UCSD-AML1 (cell line): ENCODE results near the gene PTPN4.
A peak's percentile ranks its signal among the peaks of the same experiment; 100 is the strongest.

Source experiments
- DNase-seq: peaks from one replicate; lab custom pipeline; 2025; ENCODE audit not compliant: unreplicated experiment; lab: John Stamatoyannopoulos, UW

Gene PTPN4

DNA sequence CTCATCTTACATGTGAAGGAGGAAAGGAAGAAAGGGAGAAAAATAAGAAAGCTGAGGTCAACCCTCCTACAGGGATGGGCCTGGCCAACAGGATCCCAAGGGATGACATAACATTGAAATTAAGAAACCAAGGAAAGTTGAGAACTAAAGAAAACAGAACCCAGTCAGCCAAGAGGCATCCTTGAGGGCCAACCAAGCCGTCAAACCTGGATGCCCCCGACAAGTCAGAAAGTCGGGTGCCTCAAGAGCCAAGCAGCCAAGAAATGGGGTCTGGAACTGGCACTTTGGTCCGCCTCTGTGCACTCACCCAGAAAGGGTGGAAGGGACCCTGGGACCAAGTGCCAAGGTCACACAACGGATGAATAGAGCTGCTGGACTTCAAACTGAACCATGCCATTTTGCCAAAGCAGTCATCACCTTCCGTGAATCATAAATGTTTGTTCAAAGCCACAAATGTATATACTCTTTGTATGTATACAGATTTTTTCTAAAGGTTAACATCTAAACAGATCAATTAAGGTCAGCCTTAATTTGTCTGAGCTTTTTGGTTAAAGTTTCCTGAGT, 27.0 kb upstream of the PTPN4 start:
- no peak for DNase-seq

DNA sequence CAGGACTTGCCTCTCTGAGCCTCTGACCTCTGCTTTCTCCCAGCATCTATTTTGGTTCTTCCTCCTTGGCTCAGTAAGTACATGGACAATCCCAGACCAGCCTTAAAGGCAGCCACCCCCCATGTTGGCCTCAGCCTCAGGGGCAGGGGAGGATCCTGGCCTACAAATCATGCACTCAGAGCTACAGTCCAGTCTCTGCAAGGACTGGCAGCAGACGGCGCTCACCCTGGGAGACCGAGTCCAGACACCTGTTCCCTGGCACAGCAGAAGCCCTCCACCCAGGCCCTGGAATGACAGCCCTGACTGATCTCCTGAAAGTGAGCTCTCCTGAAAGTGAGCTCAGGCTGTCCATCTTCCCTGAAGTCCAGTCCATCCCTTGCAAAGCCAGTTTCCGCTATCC, 25.7 kb upstream of the PTPN4 start:
- DNase-seq = no peak

DNA sequence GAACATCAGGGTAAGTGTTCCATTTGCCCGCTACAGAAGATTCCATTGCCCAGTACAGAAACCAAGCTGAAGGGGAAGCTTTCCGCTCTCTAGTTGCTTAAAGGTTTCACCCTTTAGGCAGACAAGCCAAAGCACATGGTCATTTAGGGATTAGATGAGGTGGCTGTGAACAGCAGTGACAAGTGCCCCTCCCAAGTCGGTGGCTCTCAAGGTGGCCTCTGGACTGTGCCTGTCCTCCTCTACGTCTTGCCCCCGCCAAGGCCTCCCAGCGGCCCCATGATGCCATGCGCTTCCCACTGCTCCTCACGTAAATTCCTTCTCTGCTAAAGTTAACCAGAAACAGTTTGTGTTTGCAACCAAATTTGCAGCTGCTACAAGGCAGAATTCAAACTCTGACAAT, 24.2 kb upstream of the PTPN4 start:
- no peak for DNase-seq

DNA sequence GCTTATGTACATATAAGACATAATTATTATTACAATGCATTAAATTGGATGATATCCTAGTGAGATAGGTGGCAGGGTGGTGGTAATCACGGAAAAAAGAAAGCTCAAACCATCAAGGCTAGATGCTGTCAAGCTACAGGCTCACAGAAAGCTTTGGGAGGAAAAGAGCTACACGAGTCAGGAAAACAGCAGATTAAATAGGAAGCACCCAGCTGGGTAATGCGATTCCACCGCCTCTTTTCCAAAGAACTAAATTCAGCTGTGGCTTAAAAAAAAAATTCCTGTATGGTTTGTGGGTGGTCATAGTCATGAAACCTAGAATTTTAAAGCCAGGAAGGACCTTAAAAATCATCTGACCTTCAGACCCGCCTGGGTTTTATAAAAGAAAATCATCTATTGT, 23.7 kb upstream of the PTPN4 start:
- DNase-seq = no peak

DNA sequence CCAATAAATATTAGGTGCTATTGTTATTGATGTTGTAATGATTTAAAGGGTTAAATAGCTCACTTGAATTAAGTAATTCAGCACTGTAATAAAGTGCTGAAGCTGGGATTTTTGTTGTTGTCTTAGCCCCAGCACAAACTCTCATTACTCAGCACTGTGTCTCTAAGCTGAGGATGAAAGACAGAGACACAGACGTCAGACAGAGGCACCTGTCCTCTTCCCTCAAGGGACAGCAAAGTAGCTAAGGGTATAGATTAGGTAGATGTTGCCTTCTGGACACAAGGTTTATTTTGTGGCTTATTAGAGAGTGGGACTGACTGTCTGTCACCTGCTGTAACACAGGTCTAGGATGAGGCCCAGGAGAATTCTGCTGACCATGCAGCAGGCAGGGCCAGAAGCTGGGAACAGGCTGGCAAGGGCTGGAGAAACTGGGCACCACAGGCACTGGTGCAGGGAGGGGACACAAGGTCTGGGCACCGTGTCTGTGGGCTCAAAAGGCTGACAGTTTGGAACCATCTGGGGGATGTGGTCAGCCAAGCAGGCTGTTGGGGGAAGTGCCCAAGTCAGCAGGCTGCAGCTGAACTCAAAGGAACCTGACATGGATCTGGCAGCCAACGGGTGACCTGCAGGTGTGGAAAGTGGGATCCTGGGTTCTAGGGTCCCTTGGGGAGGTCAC, 20.0 kb upstream of the PTPN4 start:
- DNase-seq = peak; percentile 55

DNA sequence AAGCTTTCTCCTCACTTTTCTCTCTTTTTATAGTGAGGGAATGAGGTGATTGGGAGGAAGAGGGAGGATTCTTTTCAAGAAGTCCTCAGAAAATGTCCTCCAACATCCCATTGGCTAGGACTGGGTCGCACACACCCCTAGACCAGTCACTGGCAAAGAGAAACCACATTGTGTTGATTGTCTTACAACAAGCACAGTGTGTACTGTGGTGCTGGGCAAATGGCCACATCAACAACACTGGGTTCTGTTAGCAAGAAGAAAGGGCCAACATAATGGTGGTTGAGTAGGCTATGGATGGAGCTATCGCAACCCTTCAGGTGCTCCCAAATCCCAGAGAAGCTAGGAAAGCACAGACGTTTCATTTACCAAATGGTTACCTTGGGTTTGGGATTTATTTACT, 18.7 kb upstream of the PTPN4 start:
- DNase-seq = no peak

DNA sequence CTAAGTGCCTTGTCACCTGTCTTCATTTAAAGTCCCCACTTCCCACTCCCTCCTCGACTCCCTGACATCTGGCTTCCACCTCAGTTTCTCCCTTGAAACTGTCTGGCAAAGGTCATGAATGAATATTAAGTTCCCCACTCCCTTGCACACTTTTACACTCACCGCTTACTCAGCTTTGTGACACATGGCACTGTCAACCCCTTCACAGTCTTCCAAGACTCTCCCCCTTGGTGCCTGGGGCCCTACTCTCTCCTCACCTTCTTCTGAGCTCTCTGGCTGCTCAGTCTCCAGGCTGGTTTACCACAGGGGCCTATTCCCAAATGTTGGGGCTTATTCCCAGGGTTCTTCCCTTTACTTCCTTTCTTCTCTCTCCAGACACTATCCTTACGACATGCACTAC, 17.9 kb upstream of the PTPN4 start:
- no peak for DNase-seq

DNA sequence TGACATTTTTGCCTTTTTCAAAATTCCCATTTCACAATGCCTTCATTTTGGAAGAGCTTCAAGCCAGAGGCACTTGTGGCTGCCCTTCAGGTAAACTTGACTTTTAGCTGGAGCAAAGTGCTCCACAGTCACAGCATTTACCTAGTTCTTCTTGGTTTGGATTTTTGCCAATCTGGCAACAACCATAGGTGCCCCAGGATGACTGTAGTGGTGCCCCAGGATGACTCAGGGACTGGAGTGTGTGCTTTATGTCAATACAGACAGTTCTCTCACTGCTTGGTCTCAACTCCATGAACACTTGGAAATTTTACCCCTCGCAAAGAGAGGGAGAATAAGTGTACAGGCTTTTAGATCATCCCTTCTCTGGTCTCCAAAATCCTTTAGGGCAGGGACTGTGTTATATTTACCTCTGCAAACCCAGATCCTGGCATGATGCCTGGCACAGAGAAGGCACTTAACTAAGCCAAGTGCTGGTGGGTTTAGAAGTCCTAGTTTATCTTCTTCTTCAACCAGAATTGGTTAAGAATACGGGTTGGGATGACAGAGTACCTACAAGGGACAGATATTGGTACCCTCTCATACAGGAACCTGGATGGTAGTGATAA, 15.3 kb upstream of the PTPN4 start:
- DNase-seq = no peak

DNA sequence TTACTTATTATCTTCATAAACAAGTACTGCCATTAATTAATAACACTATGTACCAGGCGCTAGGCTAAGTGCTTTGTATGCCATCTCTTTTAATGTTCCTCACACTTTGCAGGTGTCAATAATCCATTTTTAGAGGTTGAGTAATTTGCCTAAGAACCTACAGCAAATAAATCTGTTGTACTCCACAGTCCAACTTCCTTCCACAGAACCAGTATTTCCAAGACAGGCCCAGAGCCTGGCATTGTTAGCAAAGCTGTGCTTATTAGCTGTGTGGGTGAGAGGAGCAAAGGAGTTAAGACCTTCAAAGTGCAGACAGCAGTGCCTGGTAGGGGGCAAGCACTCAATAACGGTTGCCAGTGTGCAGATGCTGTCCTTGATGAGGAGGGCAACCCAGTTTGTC, 14.2 kb upstream of the PTPN4 start:
- no peak for DNase-seq

DNA sequence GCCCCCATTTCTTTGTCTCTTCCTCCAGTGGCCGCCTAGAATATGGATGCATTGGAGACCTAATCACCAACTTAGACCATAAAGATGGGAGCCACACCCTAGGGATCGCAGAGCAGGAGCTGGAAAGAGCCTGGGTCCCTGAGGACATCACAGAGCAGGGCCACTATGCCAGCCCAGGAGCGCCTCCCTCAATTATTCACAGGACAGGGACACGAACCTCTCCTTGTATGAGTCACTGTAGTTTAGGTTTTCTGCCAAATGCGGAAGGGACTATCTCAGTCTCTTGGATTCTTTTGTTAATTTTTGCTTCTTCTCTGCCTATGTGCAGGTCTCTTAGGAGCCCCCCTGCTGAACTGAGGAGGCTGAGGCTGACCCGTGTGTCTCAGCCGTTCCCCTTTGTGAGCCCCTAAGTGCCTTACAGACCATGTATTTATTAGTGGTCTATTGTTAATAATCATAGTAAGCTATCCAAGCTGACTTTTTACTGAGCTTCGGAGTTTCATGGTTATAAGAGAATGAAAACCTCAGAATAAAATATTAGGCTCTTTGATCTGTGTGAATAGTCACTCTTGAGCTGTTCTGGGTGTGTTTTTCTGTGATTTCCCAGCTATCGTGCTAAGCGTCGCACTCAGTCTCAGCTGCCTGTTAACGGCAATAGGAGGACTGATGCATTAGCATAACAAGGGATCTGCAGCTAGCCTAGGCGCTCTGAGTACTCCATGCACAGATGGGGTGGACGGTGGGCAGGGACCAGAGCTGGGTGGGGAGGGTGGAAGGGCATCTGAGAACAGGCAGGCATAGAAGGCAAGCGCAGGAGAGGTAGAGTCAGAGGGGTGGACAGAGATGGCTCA, 12.7 kb upstream of the PTPN4 start:
- no peak for DNase-seq

DNA sequence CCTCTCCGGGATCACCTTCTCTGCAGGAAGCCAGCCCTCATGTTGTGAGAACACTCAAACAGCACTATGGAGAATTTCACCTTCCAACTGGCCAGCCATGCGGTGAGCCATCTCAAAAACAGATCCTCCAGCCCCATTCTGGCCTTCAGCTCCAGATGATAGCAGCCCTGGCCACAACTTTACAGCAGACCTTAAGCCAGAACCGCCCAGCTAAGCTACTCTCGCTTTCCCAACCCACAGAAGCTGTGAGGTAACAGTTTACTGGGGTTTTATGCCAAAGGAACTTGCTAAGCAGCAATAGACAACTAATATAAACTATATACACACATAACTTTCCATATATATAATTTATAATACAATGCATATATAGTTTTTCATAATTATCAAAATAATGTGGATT, 11.6 kb upstream of the PTPN4 start:
- DNase-seq = no peak

DNA sequence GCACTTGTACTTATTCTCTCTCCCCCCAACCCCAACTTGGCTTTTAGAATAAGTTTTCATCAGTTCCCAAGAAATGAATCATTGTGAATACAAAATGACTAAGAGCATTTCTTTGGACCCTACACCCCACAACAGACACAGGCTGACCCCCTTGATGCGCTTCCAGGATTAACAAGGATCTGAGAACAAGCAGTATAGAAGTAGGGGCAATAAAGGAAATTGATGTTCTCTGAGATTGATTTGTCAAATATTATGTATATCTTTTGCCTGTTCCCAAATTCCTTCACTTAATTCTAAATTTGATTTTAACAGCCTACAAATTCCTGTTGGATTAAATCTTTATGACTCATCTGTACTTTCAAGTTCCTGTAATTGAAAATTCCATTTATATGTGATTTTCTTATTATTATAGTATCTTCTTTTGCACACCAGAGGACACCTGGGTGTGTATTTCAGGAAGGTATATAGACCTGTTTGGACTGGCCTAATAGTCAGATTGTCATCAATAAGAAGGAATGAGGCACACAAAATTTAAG, 10.2 kb upstream of the PTPN4 start:
- no peak for DNase-seq

DNA sequence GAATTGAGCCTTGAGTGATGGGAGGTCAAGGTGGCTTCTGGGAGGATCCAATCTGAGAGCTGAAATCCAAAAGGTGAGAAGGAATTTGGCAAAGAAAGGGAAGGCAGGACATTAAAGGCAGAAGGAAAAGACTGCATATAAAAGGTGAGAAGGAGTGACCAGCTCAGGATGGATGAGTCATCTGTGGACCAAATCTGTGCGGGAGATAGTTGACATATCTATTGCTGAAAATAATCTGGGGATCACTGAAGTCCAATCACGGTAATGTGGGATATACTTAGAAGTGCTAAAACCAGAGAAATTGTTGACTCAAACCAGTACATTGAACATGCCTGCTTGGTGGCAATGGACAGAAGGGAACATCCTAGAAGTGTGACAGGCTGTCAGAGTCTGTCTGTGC, 8.0 kb upstream of the PTPN4 start:
- no peak for DNase-seq

DNA sequence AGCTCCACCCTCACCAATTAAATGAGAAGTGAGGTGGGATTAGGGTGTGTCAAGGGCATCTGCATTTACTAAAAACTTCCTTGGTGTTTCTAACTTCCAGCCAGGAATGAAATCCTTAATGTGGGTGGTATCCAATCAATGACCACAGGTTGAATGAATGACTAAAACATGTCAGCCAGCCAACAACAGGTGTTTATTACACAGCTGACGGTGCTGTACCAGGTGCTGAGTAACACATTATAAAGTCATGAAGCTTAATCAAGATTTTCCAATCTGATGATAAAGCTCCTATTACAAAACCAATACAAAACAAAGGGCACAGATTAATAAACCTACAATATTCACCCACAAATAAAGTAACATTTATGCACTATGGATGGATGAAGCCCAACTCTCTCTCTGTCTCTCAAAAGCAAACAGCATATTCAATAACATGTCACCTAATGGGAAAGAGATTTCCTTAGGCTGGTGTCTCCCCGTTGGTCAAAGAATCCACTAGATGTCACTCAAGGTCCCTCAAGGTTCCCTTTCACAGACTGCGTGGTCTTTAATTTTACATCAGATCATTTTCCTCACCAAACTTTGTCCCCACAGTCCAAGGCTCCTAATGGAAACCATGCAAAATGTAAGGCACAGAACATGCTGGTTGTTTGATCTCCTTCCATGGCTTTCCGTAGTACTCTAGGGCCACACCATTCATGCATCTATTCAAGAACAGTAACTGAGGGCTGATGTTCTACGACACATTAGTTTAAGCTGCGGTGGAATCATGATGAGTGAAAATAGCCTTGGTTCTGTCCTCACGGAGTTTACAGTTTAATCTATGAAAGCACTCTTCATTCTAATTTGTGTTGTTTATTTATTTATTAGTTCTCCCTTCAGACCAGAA, 6.4 kb upstream of the PTPN4 start:
- DNase-seq = no peak

DNA sequence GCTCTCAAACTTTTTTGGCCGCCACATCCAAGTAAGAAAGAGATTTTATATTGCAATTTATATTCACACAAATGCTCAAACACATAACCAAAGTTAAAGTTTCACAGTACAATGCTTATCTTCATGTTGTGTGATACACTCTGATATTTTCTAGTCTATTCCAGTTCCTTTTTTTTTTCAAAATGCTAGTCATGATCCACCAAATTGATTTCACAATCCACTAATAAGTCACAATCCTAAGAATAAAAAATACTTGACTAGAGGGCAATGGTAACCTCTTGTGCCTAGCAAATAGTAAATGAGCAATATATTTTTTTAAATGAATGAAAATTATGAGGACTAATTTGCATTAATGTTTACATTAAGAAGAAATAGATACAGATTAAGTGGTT, 5.8 kb upstream of the PTPN4 start:
- DNase-seq = no peak

DNA sequence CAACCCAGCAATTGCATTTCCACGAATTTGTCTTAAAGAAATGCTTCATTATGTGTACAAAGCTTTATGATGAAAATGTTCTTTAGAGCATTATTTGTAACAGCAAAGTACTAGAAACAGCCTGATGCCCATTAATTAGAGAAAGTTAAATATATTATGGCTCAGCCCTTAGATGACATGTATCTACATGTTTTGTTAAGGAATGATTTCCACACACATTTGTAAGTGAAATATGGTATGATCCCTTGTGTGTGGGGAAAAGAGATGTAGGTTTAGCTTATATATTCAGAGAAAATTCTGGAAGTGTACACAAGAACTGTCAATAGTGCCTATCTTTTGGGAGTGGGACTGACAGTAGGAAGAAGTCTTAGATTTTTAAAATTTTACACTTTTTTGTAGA, 3.8 kb upstream of the PTPN4 start:
- DNase-seq = no peak

DNA sequence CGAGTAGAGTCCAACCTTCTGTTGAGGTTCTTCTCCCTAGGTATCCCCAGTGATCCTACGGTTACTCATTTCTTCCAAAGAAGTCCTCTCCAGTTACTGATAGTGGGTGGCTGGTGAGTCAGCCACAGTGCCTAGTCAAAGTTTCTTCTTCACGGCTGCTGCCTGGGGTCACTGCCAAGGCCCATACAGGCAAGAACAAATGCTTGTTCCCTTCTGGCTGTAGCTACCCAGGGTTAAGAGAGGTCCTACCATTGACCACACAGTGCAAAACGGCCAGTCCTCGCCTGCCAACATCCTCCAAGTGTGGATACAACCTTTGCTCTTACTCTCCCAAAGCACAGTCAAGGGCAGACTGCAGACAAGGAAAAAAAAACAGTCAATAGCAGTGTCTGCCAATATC, 2.9 kb upstream of the PTPN4 start:
- DNase-seq = no peak

DNA sequence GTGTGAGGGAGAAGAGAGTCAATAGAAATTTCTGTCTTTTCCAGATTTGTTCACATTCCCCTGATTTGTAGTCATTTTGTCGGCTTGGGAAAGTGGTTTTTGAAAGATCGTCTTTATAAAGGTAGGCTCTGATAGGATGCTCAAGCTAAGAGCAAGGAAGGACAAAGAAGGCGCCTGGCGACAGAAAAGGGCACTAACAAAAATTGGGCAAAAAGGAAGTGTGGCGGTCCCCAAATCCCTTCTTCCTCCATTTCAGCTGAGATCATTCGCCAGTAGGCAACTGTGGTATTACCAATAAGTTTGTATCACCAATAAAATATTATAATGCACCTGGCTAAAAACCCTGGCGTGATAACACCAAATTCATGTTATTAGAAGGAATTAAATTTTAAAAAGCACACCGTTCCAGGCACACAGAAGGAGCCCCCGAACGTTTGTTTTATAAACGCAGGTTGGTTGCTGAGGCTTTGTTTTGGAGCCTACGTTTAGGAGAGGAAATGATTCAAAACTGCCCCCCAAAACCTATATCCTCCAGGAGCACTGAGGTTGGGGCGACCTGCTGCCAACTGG, 756 bp upstream of the PTPN4 start:
- no peak for DNase-seq

DNA sequence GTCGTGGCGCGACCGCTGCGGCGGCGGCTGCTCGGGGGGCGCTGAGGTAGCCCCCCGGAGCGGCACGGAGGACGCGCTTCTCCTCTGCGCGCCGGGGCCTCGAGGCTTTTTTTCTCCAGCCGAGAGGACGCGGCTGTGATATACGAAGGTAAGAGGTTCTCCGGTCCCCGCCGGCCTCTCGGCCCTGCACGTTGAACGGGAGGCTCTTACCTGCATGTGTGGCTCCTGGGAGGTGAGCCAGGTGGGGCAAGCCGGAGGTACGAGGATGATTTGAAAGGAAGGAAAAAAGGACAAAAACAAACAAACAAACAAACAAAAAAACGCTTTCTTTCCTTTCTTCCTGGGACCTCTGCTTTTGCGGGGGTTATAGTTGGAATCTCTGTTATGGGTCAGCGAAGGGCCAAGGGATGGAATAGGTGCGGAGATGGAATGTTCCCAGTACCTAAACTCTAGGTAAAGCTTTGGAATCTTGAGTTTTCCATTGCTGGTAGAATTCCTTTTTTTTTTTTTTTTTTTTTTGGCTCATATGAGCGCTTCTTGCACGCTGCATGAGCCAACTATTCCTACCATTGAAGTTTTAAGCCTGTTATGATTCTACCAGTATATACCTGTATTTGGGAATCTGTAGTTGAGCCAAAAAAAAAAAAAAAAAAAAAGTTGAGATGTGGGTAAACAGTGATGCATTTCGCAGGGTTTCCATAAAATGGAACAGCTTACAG, 674 bp downstream of the PTPN4 start:
- DNase-seq = no peak

DNA sequence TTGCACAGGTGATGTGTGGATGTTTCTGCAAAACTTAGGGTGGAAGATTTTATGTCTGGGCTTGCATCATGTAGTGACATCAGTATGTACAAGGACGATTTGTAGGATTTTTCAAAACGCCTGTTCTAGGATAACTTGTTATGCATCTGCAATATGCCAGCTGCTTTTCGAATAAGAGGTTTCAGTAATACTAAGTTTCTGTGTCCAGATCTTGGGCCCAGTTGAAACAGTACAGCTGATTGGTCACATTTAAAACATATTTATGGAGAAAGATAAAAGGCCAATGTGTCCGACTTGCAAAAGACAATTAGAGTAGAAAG, 1.2 kb downstream of the PTPN4 start:
- DNase-seq = no peak
